HepG2 (cell line): Measurements from ENCODE around the gene ZNF146. TPM values are rescaled to one million over a fixed set of nuclear protein-coding genes. Genes with fewer than 3 reads are reported as not detected.

ENCODE experiments used
- ARID4A ChIP-seq: sonication (generic); formaldehyde crosslinking; IDR thresholded peaks from 2 replicates; pipeline ENCODE4 v1.5.0; 2020; ENCODE audit warnings: mild to moderate bottlenecking, missing genetic modification reagents, borderline replicate concordance
- ATF5 ChIP-seq: sonication (generic); formaldehyde crosslinking; IDR thresholded peaks from 2 replicates; pipeline ENCODE4 v1.4.0; 2020; ENCODE audit warnings: mild to moderate bottlenecking, low read depth, missing genetic modification reagents
- BRF2 ChIP-seq: sonication (generic); formaldehyde crosslinking; IDR thresholded peaks from 2 replicates; pipeline ENCODE4 v1.8.1; 2022; ENCODE audit warnings: mild to moderate bottlenecking, missing genetic modification reagents
- ISL2 ChIP-seq: sonication (generic); formaldehyde crosslinking; IDR thresholded peaks from 2 replicates; pipeline ENCODE4 v1.5.0; 2020; ENCODE audit warnings: missing genetic modification reagents
- KDM3A ChIP-seq: IDR thresholded peaks from 2 replicates; pipeline ENCODE4 v1.6.1; 2018; ENCODE audit warnings: low read depth, missing compliant biosample characterization
- NPAS2 ChIP-seq: sonication (generic); formaldehyde crosslinking; IDR thresholded peaks from 2 replicates; pipeline ENCODE4 v1.8.0; 2022; ENCODE audit warnings: mild to moderate bottlenecking, missing genetic modification reagents, borderline replicate concordance
- PAWR ChIP-seq: sonication (generic); formaldehyde crosslinking; IDR thresholded peaks from 2 replicates; pipeline ENCODE4 v1.4.0; 2020; ENCODE audit warnings: missing genetic modification reagents, mild to moderate bottlenecking, borderline replicate concordance
- POLR2G ChIP-seq: fragments of 200-400 bp; formaldehyde crosslinking; IDR thresholded peaks from 2 replicates; pipeline ENCODE4 v1.6.1; 2018; ENCODE audit warnings: mild to moderate bottlenecking, low read depth, low read length, moderate library complexity
- SOX13 ChIP-seq, 3 experiments: fragments of 450-650 bp in 1 of 3; sonication (generic) in 1 of 3; formaldehyde crosslinking in 1 of 3; IDR thresholded peaks in 2 of 3; conservative IDR thresholded peaks in 1 of 3; 2 replicates each; pipeline versions ENCODE4 v1.5.0 to v1.6.1; 2016 to 2020; ENCODE audit warnings: antibody characterized with exemption in 1 of 3, mild to moderate bottlenecking in 1 of 3, missing compliant biosample characterization in 1 of 3, missing genetic modification reagents in 1 of 3, moderate library complexity in 1 of 3
- SUZ12 ChIP-seq: fragments of 150-350 bp; IDR thresholded peaks from 2 replicates; pipeline ENCODE4 v1.6.1; 2014; ENCODE audit warnings: low read depth, low read length
- ZNF136 ChIP-seq: sonication (generic); formaldehyde crosslinking; IDR thresholded peaks from 2 replicates; pipeline ENCODE4 v1.8.1; 2022; ENCODE audit warnings: low read depth, mild to moderate bottlenecking, moderate library complexity, missing genetic modification reagents
- ZNF17 ChIP-seq: sonication (generic); formaldehyde crosslinking; IDR thresholded peaks from 2 replicates; pipeline ENCODE4 v1.5.0; 2020; ENCODE audit warnings: mild to moderate bottlenecking, missing genetic modification reagents
- ZSCAN9 ChIP-seq: IDR thresholded peaks from 2 replicates; pipeline ENCODE4 v1.6.1; 2016; ENCODE audit warnings: borderline replicate concordance
- polyA plus RNA-seq, 8 experiments: library from polyadenylated mRNA; depleted of rRNA in 3 of 8; stranded (reverse) in 7 of 8; unstranded in 1 of 8; fragments of >200 nt; fragmentation: Illumina TruSeq in 4 of 8; extraction: Trizol in 4 of 8; gene quantifications; 2 replicates each; pipeline versions ENCODE4 v1.2.1 to v1.2.3, GENCODE V29; 2011 to 2016; ENCODE audit warnings: low read depth in 4 of 8, missing spikeins in 1 of 8, mixed read lengths in 1 of 8; ENCODE audit not compliant: insufficient read depth in 1 of 8
- total RNA-seq, 5 experiments: library from RNA; depleted of rRNA; stranded (reverse); fragments of >200 nt; fragmentation: Illumina TruSeq; extraction: Trizol; gene quantifications; 2 replicates each; pipeline ENCODE4 v1.2.3, GENCODE V29; 2016; ENCODE audit warnings: low read depth in 1 of 5

ZNF146 gene
- total and polyA plus RNA-seq, 2 of the 13 experiments (the other 11 are each of a cell fraction or from before 2014, with no cell fraction given): 28.4 to 52.7 TPM

GRCh38 chr19:36214386-36215275 is at the start of gene ZNF146, which contains the start of gene ZNF565 (continued):
- TF ChIP-seq ATF5 (no peak), PAWR (CRISPR knock-in tag) (no peak), NPAS2 (CRISPR knock-in tag) (no peak), ISL2 (CRISPR knock-in tag) (no peak; the same call in 1 of the 2 replicates), ARID4A (CRISPR knock-in tag) (peak; percentile 81), ZSCAN9 (0 out of 2 replicates have a peak, but pooled peaks have one; percentile 36), POLR2G (no peak; the same call in 1 of the 2 replicates), ZNF17 (CRISPR knock-in tag) (no peak), KDM3A (CRISPR knock-in tag) (0 out of 2 replicates have a peak, but pooled peaks have one; percentile 61), BRF2 (CRISPR knock-in tag) (peak; percentile 30; the same call in 1 of the 2 replicates), SOX13 (IDR thresholded peaks at IDR 0.05) (no peak), SOX13 (CRISPR knock-in tag; conservative IDR thresholded peaks at IDR 0.05 in 1 of 2, IDR thresholded peaks at IDR 0.05 in 1 of 2) (no peak; a peak in 1 of 4 replicates), ZNF136 (CRISPR knock-in tag) (peak; percentile 77; the same call in 1 of the 2 replicates), SUZ12 (peak; percentile 71)
